ENCODE data around the gene ANKS1A. TPM values are rescaled to one million over a fixed set of nuclear protein-coding genes. Genes with fewer than 3 reads are reported as not detected.

The ANKS1A gene
- total RNA-seq, 1 donor from 2014 or later, result 11.5 TPM

GRCh38 chr6:34950849-34951248 is 61.8 kb downstream of the ANKS1A start:
- H3K9ac ChIP-seq (ENCODE audit: low read depth in 1 of 3, low read length in 3 of 3), result no peak overlapping the region
- no peak overlapping the region for H3K4me3 ChIP-seq (ENCODE audit: low read length in 3 of 3)
- H3K27me3 ChIP-seq (ENCODE audit: control insufficient read depth in 3 of 3, insufficient read depth in 3 of 3, low read length in 3 of 3), result no peaks in the 10 kb centered on the region
- peaks cover 0 to 5% (median 0%) of the 10 kb centered on the region in 3 donors for H3K4me1 ChIP-seq (ENCODE audit: control insufficient read depth in 3 of 3, insufficient read depth in 3 of 3, low read length in 3 of 3)
- H3K27ac ChIP-seq (ENCODE audit: low read depth, low read length), result no peak overlapping the region
- no peaks in the 10 kb centered on the region for H3K36me3 ChIP-seq (ENCODE audit: control insufficient read depth in 3 of 3, insufficient read depth in 3 of 3, low read length in 3 of 3)
- H3K9me3 ChIP-seq (ENCODE audit: control insufficient read depth in 3 of 3, low read length in 3 of 3), result no peaks in the 10 kb centered on the region

GRCh38 chr6:34951731-34952130 is 62.7 kb downstream of the ANKS1A start:
- H3K9ac ChIP-seq (ENCODE audit: low read depth in 1 of 3, low read length in 3 of 3), result no peak overlapping the region
- no peaks in the 10 kb centered on the region for H3K36me3 ChIP-seq (ENCODE audit: control insufficient read depth in 3 of 3, insufficient read depth in 3 of 3, low read length in 3 of 3)
- H3K4me1 ChIP-seq (ENCODE audit: control insufficient read depth in 3 of 3, insufficient read depth in 3 of 3, low read length in 3 of 3), result peaks cover under 1 to 6% (median 3%) of the 10 kb centered on the region in 3 donors
- no peaks in the 10 kb centered on the region for H3K9me3 ChIP-seq (ENCODE audit: control insufficient read depth in 3 of 3, low read length in 3 of 3)
- H3K4me3 ChIP-seq (ENCODE audit: low read length in 3 of 3), result no peak overlapping the region
- H3K27ac ChIP-seq (ENCODE audit: low read depth, low read length), result no peak overlapping the region
- no peaks in the 10 kb centered on the region for H3K27me3 ChIP-seq (ENCODE audit: control insufficient read depth in 3 of 3, insufficient read depth in 3 of 3, low read length in 3 of 3)

DNA sequence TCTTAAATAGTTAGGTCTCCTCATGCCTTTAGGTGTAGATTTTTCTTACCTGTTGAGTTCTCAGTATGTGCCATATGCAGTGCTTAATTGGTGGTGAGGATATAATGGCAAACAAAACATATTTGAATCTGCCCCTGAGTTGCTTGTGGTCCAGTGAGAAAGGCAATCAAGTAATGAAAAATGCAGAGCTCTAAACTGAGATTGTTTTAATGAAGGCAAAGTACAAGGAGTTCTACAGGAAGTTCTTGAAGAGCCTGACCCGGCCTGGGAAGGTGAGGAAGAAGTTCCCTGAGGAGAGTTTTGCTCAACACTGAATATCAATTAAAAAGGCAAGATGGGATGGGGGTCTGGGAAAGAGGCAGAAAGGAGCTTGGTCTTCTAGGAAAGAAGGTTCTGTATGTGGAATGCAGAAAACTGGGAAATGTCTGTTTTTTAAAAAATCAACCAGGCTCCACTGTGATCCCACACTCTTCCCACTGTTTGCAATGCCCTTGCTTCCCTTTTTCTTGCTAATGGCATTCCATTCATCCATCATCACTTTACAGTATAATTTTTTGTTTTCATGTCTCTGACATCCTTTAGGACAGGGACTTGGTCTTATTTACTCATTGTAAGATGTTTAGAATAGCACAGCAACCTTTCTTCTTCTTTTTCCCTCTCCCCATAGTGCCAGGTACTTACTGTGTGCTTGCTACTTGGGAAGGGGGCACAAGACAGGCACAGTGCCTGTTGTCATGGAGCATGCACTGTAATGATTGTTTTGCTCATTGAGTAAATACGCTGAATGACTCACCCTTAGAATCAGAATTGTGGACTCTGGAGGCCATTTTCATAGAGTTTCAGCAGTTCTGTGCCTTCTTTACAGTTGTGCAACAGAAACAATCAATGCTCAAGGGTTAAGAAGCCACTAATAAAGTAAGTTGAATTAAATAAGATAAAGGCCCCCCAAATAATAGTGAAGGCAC is 64.3 kb downstream of the ANKS1A start:
- no peak overlapping the region for H3K9ac ChIP-seq (ENCODE audit: low read depth in 1 of 3, low read length in 3 of 3)
- H3K9me3 ChIP-seq (ENCODE audit: control insufficient read depth in 3 of 3, low read length in 3 of 3), result no peaks in the 10 kb centered on the region
- H3K36me3 ChIP-seq (ENCODE audit: control insufficient read depth in 3 of 3, insufficient read depth in 3 of 3, low read length in 3 of 3), result no peaks in the 10 kb centered on the region
- H3K4me3 ChIP-seq (ENCODE audit: low read length in 3 of 3), result no peak overlapping the region
- H3K4me1 ChIP-seq (ENCODE audit: control insufficient read depth in 3 of 3, insufficient read depth in 3 of 3, low read length in 3 of 3), result peaks cover 5 to 20% (median 6%) of the 10 kb centered on the region in 3 donors
- no peak overlapping the region for H3K27ac ChIP-seq (ENCODE audit: low read depth, low read length)
- no peaks in the 10 kb centered on the region for H3K27me3 ChIP-seq (ENCODE audit: control insufficient read depth in 3 of 3, insufficient read depth in 3 of 3, low read length in 3 of 3)

- H3K4me3 ChIP-seq (ENCODE audit: low read length in 3 of 3), result no peak overlapping the region
- peaks cover 12 to 20% (median 14%) of the 10 kb centered on the region in 3 donors for H3K4me1 ChIP-seq (ENCODE audit: control insufficient read depth in 3 of 3, insufficient read depth in 3 of 3, low read length in 3 of 3)
- no peaks in the 10 kb centered on the region for H3K9me3 ChIP-seq (ENCODE audit: control insufficient read depth in 3 of 3, low read length in 3 of 3)
- H3K27me3 ChIP-seq (ENCODE audit: control insufficient read depth in 3 of 3, insufficient read depth in 3 of 3, low read length in 3 of 3), result no peaks in the 10 kb centered on the region
- no peak overlapping the region for H3K27ac ChIP-seq (ENCODE audit: low read depth, low read length)
- H3K36me3 ChIP-seq (ENCODE audit: control insufficient read depth in 3 of 3, insufficient read depth in 3 of 3, low read length in 3 of 3), result no peaks in the 10 kb centered on the region
- H3K9ac ChIP-seq (ENCODE audit: low read depth in 1 of 3, low read length in 3 of 3), result no peak overlapping the region
These were observed 66.4 kb downstream of the ANKS1A start for GRCh38 chr6:34955442-34955841.

- no peaks in the 10 kb centered on the region for H3K9me3 ChIP-seq (ENCODE audit: control insufficient read depth in 3 of 3, low read length in 3 of 3)
- H3K27ac ChIP-seq (ENCODE audit: low read depth, low read length), result peak overlapping the region; percentile 9
- H3K4me1 ChIP-seq (ENCODE audit: control insufficient read depth in 3 of 3, insufficient read depth in 3 of 3, low read length in 3 of 3), result peaks cover 13 to 20% (median 18%) of the 10 kb centered on the region in 3 donors
- no peak overlapping the region for H3K9ac ChIP-seq (ENCODE audit: low read depth in 1 of 3, low read length in 3 of 3)
- no peak overlapping the region for H3K4me3 ChIP-seq (ENCODE audit: low read length in 3 of 3)
- no peaks in the 10 kb centered on the region for H3K36me3 ChIP-seq (ENCODE audit: control insufficient read depth in 3 of 3, insufficient read depth in 3 of 3, low read length in 3 of 3)
- H3K27me3 ChIP-seq (ENCODE audit: control insufficient read depth in 3 of 3, insufficient read depth in 3 of 3, low read length in 3 of 3), result no peaks in the 10 kb centered on the region
These were observed 68.3 kb downstream of the ANKS1A start for GRCh38 chr6:34957231-34957783.

DNA sequence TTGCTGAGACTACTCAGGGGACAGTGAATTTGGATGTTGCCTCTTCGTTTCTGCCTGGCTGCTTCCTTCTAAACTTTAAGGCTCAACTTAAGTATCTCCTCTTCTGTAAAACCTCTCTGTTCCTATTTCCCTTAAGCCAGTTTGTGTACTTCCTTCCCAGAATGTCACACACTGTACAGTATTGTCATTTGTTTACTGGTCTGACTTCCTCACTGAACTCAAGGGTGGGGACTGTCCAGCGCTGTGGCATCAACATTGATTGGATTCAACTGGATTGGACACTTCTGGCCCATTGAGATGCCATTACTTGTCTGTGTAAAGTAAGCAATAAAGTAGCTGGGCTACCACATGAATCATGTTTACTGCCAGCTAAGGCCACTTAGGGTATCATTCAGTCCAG is 69.7 kb downstream of the ANKS1A start:
- Histone ChIP-seq H3K4me1 (ENCODE audit: control insufficient read depth in 3 of 3, insufficient read depth in 3 of 3, low read length in 3 of 3) (peaks cover 13 to 20% (median 18%) of the 10 kb centered on the region in 3 donors), H3K27ac (ENCODE audit: low read depth, low read length) (no peak overlapping the region), H3K27me3 (ENCODE audit: control insufficient read depth in 3 of 3, insufficient read depth in 3 of 3, low read length in 3 of 3) (no peaks in the 10 kb centered on the region), H3K9me3 (ENCODE audit: control insufficient read depth in 3 of 3, low read length in 3 of 3) (no peaks in the 10 kb centered on the region), H3K9ac (ENCODE audit: low read depth in 1 of 3, low read length in 3 of 3) (no peak overlapping the region), H3K4me3 (ENCODE audit: low read length in 3 of 3) (no peak overlapping the region), H3K36me3 (ENCODE audit: control insufficient read depth in 3 of 3, insufficient read depth in 3 of 3, low read length in 3 of 3) (no peaks in the 10 kb centered on the region)

DNA sequence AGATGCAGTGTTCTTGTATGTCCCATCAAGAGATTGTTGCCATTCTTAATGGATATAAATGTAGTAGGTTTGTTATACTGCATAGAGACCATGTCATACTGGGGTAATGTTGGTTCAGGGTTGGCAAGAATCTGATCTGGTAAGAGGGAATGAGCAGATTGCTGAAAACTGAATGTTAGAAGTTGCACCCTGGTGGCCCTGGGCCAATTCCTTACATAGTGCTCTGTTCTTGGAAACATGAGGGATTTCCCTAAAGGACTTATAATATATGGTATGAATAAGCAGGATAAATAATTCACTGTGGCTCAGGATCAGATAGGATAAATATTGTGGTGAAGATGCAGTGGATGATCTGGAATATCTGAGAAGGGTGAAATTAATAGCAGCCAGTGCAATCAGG is 70.2 kb downstream of the ANKS1A start:
- no peak overlapping the region for H3K9ac ChIP-seq (ENCODE audit: low read depth in 1 of 3, low read length in 3 of 3)
- H3K4me1 ChIP-seq (ENCODE audit: control insufficient read depth in 3 of 3, insufficient read depth in 3 of 3, low read length in 3 of 3), result peaks cover 13 to 21% (median 18%) of the 10 kb centered on the region in 3 donors
- no peaks in the 10 kb centered on the region for H3K27me3 ChIP-seq (ENCODE audit: control insufficient read depth in 3 of 3, insufficient read depth in 3 of 3, low read length in 3 of 3)
- no peak overlapping the region for H3K4me3 ChIP-seq (ENCODE audit: low read length in 3 of 3)
- H3K36me3 ChIP-seq (ENCODE audit: control insufficient read depth in 3 of 3, insufficient read depth in 3 of 3, low read length in 3 of 3), result no peaks in the 10 kb centered on the region
- no peaks in the 10 kb centered on the region for H3K9me3 ChIP-seq (ENCODE audit: control insufficient read depth in 3 of 3, low read length in 3 of 3)
- H3K27ac ChIP-seq (ENCODE audit: low read depth, low read length), result no peak overlapping the region

DNA sequence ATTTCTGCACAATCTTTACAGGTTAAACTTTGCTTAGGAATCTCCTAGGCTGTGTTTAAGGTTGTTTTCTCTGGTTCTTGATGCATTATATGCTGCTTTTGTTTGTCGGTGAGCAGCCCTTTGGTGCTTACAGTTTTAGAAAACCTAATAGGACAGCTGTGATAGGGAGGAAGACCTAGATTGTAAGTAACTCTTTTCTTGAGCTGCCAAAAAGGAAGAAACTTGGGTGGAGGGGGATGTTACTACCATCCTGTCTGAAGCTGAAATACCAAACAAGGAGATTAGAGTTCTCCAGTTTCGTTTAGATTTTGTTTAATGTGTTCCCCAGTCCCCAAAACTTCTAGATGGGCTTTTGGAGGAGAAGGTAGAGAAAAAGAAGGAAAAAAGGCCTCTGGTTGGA is 72.0 kb downstream of the ANKS1A start:
- H3K27ac ChIP-seq (ENCODE audit: low read depth, low read length), result peak overlapping the region; percentile 42
- H3K36me3 ChIP-seq (ENCODE audit: control insufficient read depth in 3 of 3, insufficient read depth in 3 of 3, low read length in 3 of 3), result no peaks in the 10 kb centered on the region
- H3K9me3 ChIP-seq (ENCODE audit: control insufficient read depth in 3 of 3, low read length in 3 of 3), result no peaks in the 10 kb centered on the region
- H3K4me1 ChIP-seq (ENCODE audit: control insufficient read depth in 3 of 3, insufficient read depth in 3 of 3, low read length in 3 of 3), result peaks cover 13 to 24% (median 21%) of the 10 kb centered on the region in 3 donors
- no peak overlapping the region for H3K4me3 ChIP-seq (ENCODE audit: low read length in 3 of 3)
- no peaks in the 10 kb centered on the region for H3K27me3 ChIP-seq (ENCODE audit: control insufficient read depth in 3 of 3, insufficient read depth in 3 of 3, low read length in 3 of 3)
- no peak overlapping the region for H3K9ac ChIP-seq (ENCODE audit: low read depth in 1 of 3, low read length in 3 of 3)

DNA sequence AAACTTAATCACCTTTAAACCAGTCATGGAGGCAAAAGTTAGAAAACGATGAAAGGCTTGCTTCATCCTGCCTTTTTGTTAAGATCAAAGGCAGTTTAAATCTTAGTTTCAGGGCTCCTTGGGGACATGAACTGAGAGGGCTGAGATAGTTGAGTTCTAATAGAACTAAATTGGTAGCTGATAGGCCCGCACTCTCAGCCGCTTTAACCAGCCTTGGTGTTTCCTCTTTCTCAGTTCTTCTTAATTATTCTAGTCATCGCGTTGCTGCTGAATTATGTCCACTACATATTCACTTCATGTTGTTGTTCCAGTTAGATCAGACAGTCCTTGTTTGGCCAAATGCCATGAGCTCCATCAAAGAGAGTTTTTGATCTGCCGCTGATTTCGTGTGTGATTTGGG is 72.5 kb downstream of the ANKS1A start:
- Histone ChIP-seq H3K9ac (ENCODE audit: low read depth in 1 of 3, low read length in 3 of 3) (no peak overlapping the region), H3K9me3 (ENCODE audit: control insufficient read depth in 3 of 3, low read length in 3 of 3) (no peaks in the 10 kb centered on the region), H3K36me3 (ENCODE audit: control insufficient read depth in 3 of 3, insufficient read depth in 3 of 3, low read length in 3 of 3) (no peaks in the 10 kb centered on the region), H3K27ac (ENCODE audit: low read depth, low read length) (peak overlapping the region; percentile 42), H3K27me3 (ENCODE audit: control insufficient read depth in 3 of 3, insufficient read depth in 3 of 3, low read length in 3 of 3) (no peaks in the 10 kb centered on the region), H3K4me1 (ENCODE audit: control insufficient read depth in 3 of 3, insufficient read depth in 3 of 3, low read length in 3 of 3) (peaks cover 13 to 24% (median 20%) of the 10 kb centered on the region in 3 donors), H3K4me3 (ENCODE audit: low read length in 3 of 3) (no peak overlapping the region)

DNA sequence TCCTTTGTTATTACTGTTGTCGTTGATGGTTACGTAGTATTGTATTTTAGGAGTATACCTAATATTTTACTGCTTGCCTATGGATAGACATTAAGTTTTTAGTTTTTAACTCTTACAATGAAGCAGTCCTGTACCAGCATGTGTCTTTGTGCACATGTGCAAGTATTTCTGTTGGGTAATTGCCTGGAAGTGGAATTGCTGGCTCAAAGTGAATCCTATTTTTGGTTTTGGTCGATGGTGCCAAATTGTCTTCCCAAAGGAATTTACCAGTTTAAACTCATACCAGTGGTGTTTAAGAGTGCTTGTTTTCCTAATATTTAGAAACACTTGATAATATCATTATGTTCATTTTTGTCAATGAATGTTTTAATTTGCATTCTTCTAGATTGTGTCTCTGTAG is 75.5 kb downstream of the ANKS1A start:
- H3K4me1 ChIP-seq (ENCODE audit: control insufficient read depth in 3 of 3, insufficient read depth in 3 of 3, low read length in 3 of 3), result peaks cover 2 to 9% (median 7%) of the 10 kb centered on the region in 3 donors
- no peak overlapping the region for H3K27ac ChIP-seq (ENCODE audit: low read depth, low read length)

More for the DNA sequence above, 75.5 kb downstream of the ANKS1A start:
- no peaks in the 10 kb centered on the region for H3K27me3 ChIP-seq (ENCODE audit: control insufficient read depth in 3 of 3, insufficient read depth in 3 of 3, low read length in 3 of 3)
- no peaks in the 10 kb centered on the region for H3K36me3 ChIP-seq (ENCODE audit: control insufficient read depth in 3 of 3, insufficient read depth in 3 of 3, low read length in 3 of 3)
- no peak overlapping the region for H3K9ac ChIP-seq (ENCODE audit: low read depth in 1 of 3, low read length in 3 of 3)
- no peak overlapping the region for H3K4me3 ChIP-seq (ENCODE audit: low read length in 3 of 3)
- H3K9me3 ChIP-seq (ENCODE audit: control insufficient read depth in 3 of 3, low read length in 3 of 3), result no peaks in the 10 kb centered on the region

Measured in skeletal muscle tissue (tissue), 4 donors.